Stimulated activated CD8-positive, alpha-beta memory T cell treated with anti-CD3 and anti-CD28 coated beads, Interleukin-12 subunit alpha, Interleukin-12 subunit beta, amount 100 ng/mL, for 24 hours (primary cell): ENCODE measurements around the gene CDK17.
A peak's percentile ranks its signal among the peaks of the same experiment; 100 is the strongest.

Experiments used
- DNase-seq: peaks from one replicate; pipeline ENCODE4 v3.0.0-alpha.2; 2020; ENCODE audit errors: extremely low read depth

Gene CDK17

GRCh38 chr12:96239711-96240635 lies 160.3 kb downstream of the CDK17 start:
- no peak for DNase-seq

DNA sequence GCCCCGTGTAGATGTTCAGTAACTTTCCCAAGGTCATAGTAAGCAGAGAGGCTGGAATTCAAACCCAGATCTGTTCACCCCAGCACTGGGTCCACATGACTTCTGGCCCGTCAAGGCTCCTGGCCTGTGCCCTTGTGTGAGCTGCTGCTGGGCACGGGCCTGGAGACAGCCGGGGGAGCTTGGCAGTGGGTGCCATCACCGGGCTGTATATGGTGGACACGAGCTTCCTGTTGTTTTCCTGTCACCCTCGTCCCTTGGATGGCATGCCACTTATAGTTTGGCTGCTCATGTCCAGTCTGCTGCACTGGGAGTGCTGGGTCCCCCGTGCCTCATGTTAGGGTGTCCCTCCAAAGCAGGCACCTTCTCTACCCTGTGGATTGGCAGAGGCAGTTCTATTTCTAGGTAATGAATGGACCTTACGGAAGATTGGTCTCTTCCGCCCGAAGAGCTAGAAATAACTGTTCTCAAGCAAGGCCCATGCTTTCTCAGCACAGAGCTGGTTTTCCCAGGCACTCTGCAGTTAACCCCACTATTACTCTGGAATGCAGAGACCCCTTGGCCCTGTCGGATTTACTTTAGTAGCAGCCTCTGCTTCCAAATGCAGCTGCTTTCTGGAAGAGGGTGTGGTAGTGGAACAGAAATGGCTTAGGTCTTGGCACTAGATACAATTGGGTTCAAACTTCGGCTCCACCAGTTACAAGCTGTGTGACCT lies 161.7 kb downstream of the CDK17 start:
- DNase-seq = no peak

DNA sequence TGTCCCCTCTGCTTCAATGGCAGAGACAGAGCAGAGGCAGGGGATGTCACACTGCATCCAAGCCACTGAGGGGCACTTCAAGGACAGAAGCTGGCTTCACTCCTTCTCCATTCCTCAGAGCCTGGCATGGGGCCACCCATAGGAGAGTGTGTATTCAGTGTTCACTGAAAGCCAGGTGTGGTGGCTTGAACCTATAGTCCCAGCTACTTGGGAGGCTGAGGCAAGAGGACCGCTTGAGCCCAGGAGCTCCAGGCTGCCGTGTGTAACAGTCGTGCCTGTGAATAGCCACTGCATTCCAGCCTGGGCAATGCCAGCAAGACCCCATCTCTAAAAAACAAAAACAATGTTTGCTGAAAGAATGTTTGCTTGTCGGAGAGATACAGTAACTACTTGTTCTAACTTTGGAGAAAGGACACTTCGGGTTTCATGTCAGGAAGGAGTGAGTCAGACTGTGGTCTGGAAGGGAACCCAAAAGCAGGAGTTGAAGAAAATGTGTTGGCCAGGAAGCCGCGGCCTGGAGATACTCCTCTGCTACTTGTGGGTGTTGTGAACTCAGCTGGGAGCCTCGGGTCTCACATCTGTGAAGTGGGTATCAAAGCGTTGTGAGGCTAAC lies 162.7 kb downstream of the CDK17 start:
- peak; percentile 25 for DNase-seq

DNA sequence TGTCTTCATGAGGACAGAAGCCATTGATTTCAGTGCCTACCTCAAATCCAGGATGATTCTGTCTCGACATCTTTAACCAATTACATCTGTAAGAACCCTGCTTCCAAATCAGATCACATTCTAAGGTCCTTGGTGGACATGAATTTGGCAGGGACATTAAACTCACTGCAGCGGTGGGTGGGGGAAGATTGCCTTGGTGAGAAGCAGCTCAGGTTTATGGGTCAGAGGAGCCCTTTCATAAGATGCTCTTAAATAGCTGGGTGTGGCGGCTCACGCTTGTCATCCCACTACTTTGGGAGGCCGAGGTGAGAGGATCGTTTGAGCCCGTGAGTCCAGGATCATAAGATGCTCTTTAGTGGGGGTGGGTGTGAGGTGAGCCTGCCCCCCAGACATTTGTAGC lies 163.2 kb downstream of the CDK17 start:
- no peak for DNase-seq

DNA sequence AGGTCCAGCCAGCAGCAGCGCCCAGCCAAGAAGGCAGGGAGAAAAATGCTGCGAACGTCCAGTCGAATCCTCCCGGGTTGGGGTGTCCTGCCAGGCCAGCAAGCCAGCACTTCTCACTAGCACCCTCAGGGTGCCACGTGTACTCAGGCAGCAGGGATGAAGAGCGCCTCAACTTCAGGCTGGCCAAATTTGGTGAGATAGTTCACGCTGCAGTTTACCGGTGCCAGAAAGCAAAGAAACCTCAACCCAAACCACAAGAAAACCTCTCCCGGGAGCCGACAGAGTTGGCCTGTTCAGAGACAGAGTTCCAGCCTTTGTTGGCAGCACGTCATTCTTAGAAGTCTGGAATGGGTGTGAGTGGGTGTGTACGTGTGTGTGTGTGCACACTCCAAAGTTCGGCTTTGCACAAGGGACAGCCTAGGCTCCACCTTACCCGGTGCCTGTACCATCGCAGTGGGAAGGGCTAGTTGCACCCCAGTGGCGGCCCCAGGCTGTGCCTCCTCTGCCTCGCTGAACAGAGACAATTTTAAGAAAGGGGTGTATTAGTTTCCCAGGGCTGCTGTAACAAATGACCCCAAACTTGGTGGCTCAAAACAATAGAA lies 163.9 kb downstream of the CDK17 start:
- no peak for DNase-seq

GRCh38 chr12:96235484-96235826 lies 164.8 kb downstream of the CDK17 start:
- DNase-seq = no peak

DNA sequence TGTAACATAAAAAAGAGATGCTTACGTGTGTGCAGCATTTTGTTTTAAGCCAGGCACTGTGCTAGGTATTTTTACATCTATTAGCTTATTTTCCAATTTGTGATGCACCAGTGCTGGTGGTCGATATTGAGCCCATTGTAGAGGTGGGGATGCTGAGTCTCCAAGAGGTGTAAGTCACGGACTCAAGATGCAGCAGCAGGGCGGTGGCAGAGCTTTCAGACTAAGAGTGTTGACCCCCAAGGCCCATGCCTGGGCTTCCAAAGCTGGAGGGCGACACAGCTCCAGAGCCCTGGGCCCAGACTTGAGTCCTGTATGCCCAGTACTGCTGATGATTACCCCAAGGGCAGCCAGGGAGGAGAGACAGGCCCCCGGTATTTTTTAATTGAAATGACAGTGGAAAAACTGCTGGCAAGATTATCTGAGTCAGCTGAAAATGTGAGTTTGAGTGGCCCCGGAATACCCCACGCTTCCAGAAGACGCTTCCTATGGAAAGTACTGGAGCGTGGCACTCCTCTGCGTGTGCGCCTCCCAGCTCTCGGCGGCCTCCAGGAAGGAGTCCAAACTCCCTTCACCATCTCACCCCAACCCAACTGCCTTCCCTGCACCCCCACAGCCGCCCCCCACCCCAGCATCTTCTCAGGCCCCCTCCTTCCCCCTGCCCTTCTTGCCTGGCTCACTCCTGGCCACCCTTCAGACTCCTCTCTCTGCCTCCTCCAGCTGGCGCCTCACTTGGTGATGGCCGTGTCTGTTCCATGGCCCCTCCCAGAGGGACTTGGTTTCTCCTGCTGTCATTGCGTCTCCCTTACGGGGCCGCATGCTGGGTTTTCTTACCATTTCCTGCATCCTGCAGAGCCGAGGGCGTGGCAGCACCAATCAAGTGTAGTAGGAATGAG lies 165.4 kb downstream of the CDK17 start:
- DNase-seq = no peak

- no peak for DNase-seq
These were observed 166.2 kb downstream of the CDK17 start for GRCh38 chr12:96233939-96234461.

DNA sequence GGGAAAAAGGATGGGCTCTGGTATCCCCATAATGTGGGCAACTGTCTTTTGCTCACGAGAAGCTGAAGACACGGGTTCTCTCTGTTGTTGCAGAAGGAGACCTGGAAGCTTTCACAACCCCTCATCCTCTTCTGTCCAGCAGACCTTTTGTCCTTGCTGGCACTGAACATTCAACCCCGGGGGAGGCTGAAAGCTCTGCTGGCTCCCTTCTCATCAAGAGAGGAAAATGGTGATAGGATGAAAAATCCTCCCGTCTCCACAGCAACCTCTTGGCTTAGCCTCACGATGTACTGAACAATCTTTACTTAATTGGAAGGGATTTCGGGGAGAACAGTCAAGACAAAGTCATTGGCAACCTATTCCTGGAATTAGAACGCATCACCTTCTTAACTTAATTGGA lies 167.1 kb downstream of the CDK17 start:
- DNase-seq = no peak

GRCh38 chr12:96230646-96231045 lies 169.6 kb downstream of the CDK17 start:
- no peak for DNase-seq

- DNase-seq = no peak
These were observed 171.5 kb downstream of the CDK17 start for GRCh38 chr12:96228566-96229248.
